NT2/D1 (cell line): ENCODE data around the gene MBNL2.

Experiments used
- SUZ12 ChIP-seq: IDR thresholded peaks from 2 replicates; pipeline ENCODE4 v1.6.1; 2011; ENCODE audit not compliant: insufficient read length, insufficient read depth; ENCODE audit errors: extremely low read depth
- YY1 ChIP-seq: IDR thresholded peaks from 2 replicates; pipeline ENCODE4 v1.6.1; 2011; ENCODE audit not compliant: insufficient read length, insufficient read depth
- ZNF274 ChIP-seq: IDR thresholded peaks from 2 replicates; pipeline ENCODE4 v1.6.1; 2011; ENCODE audit warnings: mild to moderate bottlenecking, low read depth, low read length

DNA sequence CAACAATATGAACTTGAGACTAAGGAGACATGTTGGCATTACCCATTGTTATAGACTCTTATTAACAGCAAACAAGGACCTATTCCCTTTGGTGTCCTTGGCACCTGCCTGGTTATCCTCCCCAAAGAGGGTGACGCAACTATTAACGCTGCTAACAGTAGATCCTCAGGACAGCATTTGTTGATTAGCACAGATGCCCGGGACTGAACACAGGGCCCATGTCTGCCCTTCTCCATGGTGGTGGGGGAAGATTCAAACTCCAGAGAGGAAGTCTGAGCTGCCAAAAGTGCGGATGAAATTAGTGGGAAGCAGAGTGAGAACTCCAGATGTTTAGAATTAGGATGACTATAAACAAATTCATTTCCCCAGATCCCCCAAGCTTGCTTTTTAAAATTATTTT lies 110.6 kb downstream of the MBNL2 start:
- TF ChIP-seq ZNF274, result no peak
- no peak for TF ChIP-seq SUZ12
- TF ChIP-seq YY1, result no peak
